GM18909 (cell line): ENCODE measurements around the gene STYK1.
"Not testable (repeated sequence)": the region's sequence is repeated elsewhere in the genome, so short reads cannot be mapped to it uniquely, and the experiment has no call there.

Experiments
- ATAC-seq: cut with Tn5 transposase; IDR thresholded peaks from one replicate; pipeline ENCODE4 v1.9.1; 2021; ENCODE audit warnings: mild to moderate bottlenecking; ENCODE audit not compliant: unreplicated experiment, poor library complexity

STYK1 gene

GRCh38 chr12:10624605-10625004 lies 49.2 kb downstream of the STYK1 start:
- no peak for ATAC-seq

DNA sequence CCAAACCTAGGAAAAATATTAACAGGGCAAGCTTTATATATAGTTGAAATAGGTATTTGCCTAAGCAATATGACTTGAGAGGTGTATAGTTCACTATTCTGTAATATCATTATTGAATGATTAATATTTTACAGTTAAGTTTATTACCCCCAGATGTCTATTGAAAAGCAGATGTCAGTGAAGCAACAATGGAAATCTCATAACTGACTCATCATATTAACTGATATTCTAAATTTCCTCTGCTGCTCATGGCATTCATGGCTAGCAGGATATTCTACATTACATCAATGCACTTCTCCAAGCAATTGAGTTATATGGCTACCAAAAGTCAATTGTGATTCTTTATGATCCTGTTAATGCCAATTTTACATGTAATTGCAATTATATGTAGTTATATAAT lies 50.7 kb downstream of the STYK1 start:
- no peak for ATAC-seq

DNA sequence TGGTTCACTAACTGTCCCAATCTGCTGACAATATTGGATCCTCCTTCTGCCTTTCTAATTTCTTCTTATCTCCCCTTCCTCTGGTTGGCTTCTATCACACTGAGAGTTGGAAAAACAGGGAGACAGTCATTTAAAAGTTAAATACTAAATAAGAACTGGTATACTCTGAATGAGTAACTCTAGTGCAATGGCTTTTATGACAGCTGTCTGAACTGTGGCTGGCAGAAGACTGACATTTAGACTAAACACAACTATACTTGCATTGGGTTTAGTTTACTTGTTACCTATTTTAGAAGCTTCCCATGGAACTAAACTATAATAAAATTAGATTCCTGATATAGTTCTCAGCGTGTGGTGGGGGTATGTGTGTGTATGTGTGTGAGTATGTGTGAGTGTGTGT lies 52.6 kb downstream of the STYK1 start:
- ATAC-seq = no peak

DNA sequence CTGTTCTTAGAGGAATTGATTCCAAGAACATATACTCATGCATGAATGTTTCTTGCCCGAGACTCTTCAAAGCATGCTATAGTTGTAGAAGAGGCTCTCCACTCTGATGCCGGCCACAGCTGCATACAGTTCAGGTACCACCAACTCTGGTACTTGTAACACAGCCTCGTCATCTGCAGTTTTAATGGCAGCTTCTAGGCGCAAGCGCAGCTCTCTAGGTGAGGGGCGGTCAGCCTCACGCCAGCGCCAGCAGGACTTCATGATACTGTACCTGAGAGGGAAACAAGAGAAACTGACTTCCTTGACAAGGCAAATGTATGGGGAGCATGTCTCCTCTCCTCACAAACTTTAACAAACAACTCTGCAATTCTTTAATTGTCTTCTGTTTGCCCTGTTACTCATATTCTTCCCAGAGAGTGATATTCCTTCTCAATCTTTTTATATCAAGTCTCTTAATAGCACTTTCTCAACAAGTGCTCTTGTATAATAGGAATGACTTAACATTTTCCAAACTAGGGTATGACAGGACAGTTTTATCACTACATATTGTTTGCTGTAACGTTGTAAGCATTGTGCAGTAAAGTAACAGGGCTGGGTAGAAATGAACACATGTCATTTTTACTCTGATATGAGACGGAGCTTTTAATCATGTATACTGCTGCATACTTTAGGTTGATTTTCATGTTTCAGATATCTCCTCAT lies 53.6 kb downstream of the STYK1 start:
- ATAC-seq = no peak

- ATAC-seq = no peak
Measured at GRCh38 chr12:10618338-10618987, 55.4 kb downstream of the STYK1 start.

- ATAC-seq = no peak
Measured at GRCh38 chr12:10617863-10618262, 56.0 kb downstream of the STYK1 start.

DNA sequence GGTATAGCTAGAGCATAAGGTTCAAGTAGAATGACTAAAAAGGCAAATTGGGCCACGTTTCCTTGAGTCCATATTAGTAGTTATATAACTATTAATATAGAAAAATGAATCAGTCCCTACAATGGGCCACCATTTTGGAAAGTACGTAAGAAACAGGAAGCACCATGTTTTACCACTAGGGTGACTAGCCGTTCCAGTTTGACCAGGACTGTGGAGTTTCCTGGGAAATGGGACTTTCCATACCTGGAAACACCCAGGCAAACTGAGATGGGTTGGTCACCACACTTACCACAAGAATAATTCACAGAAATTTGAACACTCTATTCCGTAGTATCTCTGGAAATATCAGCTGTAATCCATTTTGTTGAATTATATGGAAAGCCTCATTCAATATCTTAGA lies 58.3 kb downstream of the STYK1 start:
- no peak for ATAC-seq

- ATAC-seq = no peak
Measured at GRCh38 chr12:10614056-10614370, 59.8 kb downstream of the STYK1 start.

GRCh38 chr12:10613349-10614055 lies 60.4 kb downstream of the STYK1 start, which contains the start of gene MAGOHB:
TSS of gene MAGOHB (minus strand) at chr12:10613609. CDS start at chr12:10613532, 77 bp downstream.
- ATAC-seq = peak; percentile 96

GRCh38 chr12:10612984-10613348 lies 60.9 kb downstream of the STYK1 start:
- peak; percentile 24 for ATAC-seq

- no peak for ATAC-seq
Measured at GRCh38 chr12:10612110-10612509, 61.7 kb downstream of the STYK1 start.

- not testable (repeated sequence) for ATAC-seq
Measured at GRCh38 chr12:10611258-10611657, 62.6 kb downstream of the STYK1 start.

- no peak for ATAC-seq
Measured at GRCh38 chr12:10610188-10610587, 63.7 kb downstream of the STYK1 start.

DNA sequence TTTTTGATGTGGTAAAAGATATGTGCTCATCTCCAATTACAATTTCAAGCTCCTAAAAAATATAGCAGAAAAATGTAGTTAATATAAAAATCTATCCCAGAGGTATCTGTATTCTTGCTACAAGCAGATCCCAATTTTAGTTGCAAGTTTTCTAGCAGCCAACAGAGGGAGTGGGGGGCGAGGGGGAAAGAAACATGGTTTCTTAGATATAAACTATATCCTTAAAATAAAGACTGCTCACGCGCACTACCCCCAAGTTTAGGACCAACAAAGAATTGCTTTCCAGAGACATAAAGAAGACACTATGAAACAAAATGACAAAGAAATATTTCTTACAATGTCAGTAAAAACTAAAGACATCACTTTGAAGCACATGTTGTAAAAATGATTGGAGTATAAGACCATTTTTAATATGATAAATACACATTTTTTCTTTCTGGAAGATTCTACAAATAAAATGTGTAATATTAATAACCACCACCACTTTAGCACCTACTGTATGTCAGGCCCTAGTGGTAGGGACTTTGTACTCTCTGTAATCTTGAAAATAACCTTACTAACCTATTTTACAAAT lies 65.9 kb downstream of the STYK1 start:
- ATAC-seq = no peak

DNA sequence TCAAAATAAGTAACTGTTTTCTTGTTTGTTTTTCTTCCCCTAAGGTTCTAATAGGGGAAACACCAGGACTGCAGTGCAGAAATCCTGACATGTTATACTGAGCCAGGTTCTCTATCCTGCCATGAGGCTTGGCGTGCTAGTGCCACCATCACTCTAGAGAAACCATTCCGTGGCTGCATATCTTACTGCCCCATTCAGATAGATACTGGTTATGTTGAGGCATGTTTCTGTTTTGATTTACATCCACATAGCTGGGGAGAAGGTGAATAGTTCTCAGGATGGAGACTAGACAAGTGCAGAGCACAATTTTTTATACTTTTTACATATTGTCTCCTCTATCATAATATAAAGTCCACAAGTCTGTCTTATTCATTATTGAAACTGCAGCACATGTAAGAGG lies 72.0 kb downstream of the STYK1 start:
- ATAC-seq = no peak

DNA sequence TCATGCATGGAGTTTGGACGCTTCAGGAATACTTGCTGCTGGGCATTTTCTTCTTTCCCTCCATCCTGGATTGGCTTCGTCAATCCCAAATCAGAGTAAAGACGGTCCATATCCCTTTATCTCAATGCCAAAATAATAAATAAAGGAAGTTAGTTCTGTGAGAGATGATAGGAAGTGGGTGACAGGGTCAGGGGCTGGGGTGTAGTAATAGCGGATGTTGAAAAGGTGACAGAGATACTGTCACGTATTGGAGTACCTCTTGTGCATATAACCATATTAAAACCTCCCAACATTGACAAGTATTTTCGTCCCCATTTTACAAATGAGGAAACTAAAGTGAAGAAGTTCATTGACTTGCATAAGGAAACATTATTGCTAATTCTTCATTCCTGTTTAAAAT lies 72.9 kb downstream of the STYK1 start:
- no peak for ATAC-seq

GRCh38 chr12:10595881-10596280 lies 78.0 kb downstream of the STYK1 start:
- no peak for ATAC-seq

GRCh38 chr12:10590966-10591365 lies 82.9 kb downstream of the STYK1 start:
- ATAC-seq = no peak

GRCh38 chr12:10584415-10584814 lies 89.4 kb downstream of the STYK1 start:
- no peak for ATAC-seq

DNA sequence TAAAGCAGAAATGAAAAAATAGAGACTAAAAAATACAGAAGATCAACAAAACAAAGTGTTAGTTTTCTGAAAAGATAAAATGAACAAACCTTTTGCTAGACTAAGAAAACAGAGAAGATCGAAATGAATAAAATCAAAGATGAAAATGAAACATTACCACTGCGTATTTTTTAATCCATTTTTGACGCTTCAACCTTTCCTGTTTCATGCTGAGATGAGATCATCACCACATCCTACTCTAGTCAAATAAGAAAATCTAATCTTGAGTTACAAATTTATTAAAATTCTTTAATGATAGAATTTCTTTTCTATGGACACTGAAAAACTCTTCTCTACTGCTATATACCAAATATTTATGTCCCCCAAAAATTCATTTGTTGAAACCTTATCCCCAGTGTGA lies 91.1 kb downstream of the STYK1 start:
- ATAC-seq = no peak

- ATAC-seq = not testable (repeated sequence)
Measured at GRCh38 chr12:10582133-10582532, 91.7 kb downstream of the STYK1 start.
